Measurements from ENCODE around the gene AGT.
"Not testable (repeated sequence)": the region's sequence is repeated elsewhere in the genome, so short reads cannot be mapped to it uniquely, and the experiment has no call there.

The AGT gene

DNA sequence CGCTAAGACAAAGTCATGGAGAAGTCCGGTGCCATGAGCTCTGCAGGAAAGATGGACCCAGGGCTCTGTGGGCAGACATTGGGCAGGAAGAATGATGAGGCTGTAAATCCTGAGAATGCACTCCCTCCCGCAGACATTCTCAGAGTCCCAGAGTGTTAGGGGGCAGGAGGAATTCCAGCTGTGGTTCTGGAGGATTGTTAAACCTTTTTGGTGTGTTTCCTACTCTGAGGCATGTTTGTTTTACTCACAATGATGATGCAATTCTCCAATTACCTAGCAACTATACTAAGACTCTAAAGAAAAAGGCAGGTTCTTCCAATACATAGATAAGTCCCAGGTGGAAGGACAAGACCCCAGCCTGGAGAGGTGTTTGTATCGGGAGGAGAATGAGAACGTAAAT, 30.5 kb upstream of the AGT start:
- DNase-seq = no peak

DNA sequence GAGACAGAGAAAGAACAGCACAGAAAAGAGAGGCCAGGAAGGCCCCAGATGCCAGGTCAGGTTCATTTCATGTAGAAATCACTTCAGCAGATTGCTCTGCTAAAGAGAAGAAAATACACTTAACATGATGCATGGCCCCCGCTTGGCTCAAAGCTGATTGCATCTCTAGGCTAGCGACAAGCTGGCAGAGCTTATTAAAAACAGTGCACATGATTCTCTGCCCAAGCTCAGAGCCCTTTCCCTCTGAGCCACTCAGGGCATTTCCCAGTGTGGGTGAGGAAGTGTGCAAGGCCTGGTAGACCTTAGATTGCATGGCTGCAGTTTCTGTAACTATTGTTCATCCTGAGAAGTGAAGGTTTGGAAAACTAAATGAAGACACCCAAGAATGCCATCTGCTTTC, 30.0 kb upstream of the AGT start:
- DNase-seq = no peak

DNA sequence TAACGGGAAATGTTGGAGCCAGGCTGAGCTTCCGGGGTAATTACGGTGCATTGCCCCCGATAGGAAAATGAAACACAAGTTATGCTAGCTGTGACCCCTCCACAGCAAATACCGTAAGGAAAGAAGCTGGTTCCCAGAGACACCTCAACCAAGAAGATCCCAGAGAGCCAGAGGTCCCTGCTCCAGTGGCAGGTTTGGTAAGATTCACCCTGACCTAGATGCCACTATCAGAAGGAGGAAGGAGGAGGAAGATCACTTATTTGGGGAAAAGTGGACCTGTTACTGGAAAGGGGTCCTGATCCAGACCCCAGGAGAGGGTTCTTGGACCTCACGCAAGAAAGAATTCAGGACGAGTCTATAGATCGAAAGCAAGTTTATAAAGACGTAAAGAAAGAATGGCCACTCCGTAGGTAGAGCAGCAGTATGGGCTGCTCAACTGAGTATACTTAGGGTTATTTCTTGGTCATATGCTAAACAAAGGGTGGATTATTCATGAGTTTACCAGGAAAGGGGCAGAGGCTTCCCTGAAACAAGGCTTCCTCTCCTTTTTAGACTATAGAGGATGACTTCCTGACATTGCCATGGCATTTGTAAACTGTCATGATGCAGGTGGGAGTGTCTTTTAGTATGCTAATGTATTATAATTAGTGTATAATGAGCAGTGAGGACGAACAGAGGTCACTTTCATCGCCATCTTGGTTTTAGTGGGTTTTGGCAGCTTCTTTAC, 25.8 kb upstream of the AGT start:
- DNase-seq = no peak

DNA sequence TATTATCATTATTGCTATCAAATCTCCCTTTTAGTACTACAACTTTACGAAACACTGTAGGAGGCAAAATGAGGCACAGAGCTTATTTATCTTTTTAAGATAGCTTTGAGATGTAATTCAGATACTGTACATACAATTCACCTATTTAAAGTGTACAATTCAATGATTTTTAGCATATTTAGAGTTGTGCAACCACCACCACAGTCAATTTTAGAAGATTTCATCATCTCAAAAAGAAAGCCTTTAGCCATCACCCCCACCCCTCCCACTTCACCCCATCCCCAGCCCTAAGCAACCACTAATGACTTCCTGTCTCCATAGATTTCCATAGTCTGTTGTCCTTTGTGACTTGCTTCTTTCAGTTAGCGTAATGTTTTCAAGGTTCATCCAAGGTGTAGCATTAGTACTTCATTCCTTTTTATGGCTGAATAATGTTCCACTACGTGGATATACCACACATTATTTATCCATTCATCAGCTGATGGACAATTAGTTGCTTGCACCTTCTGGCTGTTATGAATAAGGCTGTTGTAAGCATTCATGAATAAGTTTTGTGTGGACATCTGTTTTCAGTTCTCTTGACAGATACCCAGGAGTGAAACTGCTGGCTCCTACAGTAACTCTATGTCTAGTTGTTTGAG, 23.8 kb upstream of the AGT start:
- no peak for DNase-seq

DNA sequence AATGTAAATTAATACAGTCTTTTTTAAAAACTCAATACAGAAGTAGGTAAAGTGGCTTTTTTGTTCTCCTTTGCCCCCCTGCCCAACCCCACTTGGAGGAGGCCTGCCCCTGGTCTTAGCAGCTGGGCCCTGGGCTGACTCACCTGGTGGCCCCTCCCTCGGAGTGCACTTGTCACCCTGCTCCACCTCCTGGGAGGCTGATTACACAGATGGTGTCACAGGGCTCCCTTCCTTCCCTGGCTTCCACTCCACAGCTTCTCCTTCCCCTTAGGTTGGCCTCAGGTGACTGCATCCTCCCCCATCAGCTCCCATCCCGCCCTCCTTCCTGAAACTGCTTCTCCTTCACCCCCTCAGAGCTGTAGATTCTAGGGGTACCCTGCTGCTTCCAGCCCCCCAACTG, 21.5 kb upstream of the AGT start:
- DNase-seq = no peak

DNA sequence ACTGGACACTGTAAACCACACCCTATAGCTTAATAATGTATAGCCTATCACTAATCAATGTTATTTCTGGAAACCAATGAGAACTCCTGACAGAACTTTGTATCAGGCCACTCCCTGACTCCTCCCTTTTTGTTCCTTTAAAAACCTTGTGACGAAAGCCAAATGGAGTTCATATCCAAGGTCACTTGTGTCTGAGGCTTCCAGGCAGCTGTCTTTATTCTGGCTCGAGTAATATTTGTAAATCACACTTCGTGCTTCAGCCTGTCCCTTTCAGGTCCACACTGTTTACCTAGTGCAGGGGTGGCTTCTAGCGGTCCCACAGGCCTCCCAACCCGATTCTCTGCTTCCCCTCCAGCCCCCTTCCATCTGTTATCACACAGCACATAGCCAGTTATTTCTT, 17.1 kb upstream of the AGT start:
- no peak for DNase-seq

DNA sequence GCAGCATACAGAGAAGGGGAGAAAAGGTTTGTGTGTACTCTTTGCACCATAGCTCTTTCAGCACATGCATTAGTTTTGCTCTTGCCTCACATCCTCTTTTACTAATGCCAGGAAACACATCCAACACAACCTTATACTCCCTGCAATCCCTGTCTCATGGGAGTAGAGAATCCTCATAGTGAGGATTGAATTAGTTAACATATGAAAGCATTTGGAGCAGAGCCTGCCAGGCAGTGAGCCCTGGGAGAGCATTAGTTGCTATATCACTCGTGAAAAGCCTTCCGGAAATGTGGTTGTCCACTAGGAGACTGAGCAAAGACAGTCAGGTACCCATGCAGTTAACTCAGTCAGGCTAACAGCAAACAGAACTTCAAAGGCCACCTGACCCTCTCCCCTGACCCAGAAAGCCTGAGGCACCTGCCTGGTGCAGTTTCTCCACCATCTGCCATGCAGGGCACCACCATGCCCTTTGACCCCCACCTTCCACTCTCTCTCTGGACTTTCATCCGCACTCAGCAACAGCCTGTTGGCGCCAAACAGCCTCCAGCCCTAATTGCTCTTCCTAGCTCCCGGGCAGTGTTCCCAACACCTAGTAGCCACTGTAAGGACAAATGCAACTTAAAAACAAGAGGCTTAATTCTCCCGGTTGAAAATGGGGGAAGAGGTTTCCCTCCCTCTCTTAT, 14.9 kb upstream of the AGT start:
- peak in 11 of 51 donors; percentile 14 to 65 (median 30) for DNase-seq

DNA sequence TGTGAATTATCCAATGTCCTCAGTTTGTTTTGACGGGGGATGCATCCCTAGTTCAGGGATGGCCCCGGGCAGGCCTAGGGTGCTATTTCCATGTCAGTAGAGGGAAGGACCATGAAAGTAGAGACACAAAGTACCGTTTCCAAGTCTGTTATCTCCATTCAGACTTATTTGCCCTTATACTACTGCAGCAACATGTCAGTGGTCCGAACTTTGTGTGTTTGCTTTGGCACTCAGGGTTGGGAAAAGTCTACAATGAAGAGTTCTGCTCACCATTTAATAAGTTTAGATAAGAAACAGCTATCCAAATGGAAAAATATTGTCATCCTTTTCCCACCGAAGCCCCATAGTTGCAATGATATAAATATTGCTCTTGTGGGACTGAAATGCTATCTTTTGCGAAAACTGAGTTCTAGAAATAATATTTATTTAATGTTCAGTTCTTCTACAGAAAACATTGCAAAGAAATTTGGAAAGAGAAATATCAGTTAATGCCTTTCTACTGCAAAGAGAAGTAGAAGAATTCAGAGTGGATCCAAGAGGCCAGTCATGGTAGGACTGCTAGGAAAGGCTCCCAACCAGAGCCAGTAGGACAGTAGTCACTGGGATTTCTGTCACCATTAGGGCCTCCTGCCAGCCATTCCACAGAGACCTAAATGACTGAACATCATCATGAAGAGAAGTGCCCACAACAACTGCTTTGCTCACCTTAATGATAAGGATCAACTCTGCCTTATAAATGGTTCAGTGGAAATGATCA, 11.5 kb upstream of the AGT start:
- no peak for DNase-seq

DNA sequence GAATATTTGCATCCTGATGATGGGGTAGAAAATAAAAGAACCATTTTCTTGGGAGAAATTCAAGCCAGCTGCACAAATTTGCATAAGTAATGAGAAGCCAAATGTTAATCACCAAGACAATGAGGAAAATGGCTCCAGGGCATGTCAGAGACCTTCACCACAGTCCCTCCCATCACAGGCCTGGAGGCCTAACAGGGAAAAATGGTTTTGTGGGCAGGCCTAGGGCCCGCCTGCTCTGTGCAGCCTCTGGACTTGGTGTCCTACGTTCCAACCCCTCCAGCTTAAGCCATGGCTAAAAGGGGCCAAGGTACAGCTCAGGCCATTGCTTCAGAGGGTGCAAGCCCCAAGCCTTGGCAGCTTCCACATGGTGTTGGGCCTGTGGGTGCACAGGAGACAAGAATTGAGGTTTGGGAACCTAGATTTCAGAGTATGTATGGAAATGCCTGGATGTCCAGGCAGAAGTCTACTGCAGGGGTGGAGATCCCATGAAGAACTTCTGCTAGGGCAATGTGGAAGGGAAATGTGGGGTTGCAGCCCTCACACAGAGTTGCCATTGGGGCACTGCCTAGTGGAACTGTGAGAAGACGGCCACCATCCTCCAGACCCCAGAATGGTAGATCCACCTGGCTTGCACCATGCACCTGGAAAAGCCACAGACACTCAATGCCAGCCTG, 8.1 kb upstream of the AGT start:
- not testable (repeated sequence) for DNase-seq

DNA sequence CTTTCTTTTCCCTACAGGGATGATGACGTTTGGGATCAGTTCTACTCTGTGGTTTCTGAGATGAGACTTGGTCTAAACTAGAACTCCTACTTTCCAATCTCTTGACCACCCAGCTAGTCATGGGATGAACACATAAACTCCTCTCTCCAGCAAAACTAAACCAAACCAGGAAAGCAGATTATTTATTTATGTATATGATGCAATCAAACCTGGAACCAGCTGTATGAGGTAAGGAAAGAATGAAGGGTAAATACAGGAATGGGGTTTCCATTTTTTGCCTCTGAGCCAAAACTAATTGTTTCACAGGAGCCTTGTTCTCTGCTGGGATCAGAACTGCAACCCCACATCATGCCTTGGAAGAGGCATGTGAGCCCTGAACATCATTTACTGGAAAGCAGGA, 3.3 kb upstream of the AGT start:
- no peak for DNase-seq

DNA sequence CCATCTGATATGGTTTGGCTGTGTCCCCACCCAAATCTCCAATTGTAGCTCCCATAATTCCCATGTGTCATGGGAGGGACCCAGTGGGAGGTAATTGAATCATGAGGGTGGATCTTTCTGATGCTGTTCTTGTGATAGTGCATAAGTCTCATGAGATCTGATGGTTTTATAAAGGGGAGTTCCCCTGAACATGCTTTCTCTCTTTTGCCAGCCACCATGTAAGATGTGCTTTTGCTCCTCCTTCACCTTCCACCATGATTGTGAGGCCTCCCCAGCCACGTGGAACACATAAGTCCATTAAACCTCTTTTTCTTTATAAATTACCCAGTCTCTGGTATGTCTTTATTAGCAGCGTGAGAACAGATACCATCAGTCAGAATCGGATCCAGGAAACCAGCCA, 2.5 kb upstream of the AGT start:
- DNase-seq = not testable (repeated sequence)

DNA sequence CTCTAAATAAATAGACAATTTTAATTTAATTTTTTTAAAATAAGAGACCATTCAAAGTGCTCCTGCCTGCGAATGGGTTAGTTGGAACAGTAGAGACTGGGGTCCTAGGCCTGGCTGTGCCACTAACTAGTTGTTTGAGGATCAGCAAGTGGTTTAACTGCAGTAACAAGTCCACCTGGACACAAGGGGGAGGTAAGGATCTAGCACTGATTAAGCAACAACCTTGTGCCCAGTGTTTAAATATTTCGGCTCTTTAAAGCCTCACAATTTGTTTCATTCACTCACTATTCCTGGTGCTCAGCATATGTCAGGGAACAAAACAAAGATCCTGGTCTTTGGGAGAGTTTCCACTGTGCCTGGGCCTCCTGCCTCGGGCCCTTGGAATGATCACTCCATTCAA, 1.6 kb upstream of the AGT start:
- no peak for DNase-seq

DNA sequence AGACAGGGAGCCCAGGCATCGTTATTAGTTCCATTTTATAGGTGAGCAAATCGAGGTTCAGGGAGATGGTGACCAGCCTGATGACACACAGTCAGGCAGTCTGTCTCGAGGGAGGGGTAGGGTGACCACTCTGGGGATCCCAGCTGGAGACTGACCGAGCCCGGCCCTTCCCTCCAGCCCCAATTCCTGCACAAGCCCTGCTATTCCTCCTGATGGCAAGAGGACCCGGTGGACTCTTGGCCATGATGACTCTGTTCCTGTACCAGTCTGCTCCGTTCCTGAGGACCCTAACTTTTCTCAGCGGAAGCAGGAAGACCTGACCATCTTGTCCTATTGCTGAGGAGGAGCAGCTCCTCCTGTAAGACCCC, 391 bp downstream of the AGT start:
- no peak for DNase-seq

DNA sequence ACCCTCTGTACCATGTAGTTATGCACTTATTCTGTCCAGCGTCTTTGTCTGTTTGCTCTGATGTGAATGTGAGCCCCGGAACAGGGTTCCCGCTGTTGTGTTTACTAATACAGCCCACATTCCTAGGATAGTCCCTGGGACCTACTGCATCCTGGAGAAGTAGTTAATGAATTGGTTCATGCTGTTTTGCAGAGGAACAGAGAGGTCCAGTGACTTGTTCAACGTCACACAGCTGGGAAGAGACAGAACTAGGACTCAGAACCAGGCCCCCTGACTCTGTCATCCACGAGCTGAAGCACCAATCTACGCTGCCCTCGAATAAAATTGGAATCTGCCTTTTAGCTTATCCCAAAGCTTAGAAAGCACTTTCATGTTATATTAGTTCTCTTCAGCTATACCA, 784 bp downstream of the AGT start:
- no peak for DNase-seq

DNA sequence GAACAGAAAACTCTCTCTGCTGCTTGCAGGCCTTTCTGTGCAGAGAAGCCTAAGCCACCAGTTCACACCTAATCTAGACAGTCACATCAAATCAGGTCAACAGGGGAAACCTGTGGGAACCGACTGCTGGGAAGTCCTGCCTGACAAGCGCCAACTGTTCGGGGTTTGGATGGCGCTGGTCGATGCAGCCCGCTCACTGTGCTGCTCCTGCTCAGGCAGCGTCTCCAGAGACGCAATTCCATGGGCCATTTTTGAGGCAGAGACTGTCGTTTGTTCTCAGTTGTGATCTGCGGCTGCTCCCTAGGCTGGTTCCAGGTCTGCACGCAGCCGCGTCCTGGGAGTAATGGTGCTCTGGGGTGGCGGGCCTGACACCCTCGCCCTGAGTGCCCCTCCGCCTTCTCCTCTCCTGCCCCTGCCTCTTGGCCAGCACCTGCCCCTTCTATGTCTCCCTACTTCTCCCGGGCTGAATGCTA, 1.4 kb downstream of the AGT start:
- DNase-seq = peak in 1 of 51 donors; percentile 1

DNA sequence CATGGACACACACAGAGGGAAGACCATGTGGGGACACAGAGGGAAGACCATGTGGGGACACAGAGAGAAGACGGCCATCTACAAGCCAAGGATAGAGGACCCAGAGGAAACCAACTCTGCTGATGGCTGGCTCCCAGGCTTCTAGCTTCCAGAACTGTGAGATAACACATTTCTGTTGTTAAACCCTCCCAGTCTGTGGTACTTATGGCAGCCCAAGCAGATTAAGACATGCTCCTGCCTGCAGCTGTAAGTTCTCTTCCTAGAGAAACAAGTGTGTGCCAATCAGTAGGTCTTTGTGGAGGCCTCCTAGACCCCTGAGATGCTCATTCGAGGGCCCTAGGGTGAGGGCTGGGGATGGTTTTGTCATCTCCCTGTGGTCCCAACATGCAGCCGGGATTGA, 2.7 kb downstream of the AGT start:
- DNase-seq = no peak

DNA sequence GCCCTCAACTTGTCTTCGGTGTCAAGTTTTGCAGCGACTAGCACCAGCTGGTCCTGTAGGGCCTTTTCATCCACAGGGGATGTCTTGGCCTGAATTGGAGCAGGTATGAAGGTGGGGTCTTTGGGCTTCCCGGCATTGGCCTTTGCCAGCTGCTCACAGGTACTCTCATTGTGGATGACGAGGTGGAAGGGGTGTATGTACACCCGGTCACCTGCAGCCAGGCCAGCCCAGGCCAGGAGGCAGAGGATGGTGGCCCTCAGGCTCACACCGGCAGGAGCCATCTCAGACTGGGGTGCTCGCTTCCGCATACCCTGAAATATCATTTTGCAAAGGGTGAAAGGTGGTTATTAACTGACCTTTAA, 3.4 kb downstream of the AGT start:
- DNase-seq = no peak

DNA sequence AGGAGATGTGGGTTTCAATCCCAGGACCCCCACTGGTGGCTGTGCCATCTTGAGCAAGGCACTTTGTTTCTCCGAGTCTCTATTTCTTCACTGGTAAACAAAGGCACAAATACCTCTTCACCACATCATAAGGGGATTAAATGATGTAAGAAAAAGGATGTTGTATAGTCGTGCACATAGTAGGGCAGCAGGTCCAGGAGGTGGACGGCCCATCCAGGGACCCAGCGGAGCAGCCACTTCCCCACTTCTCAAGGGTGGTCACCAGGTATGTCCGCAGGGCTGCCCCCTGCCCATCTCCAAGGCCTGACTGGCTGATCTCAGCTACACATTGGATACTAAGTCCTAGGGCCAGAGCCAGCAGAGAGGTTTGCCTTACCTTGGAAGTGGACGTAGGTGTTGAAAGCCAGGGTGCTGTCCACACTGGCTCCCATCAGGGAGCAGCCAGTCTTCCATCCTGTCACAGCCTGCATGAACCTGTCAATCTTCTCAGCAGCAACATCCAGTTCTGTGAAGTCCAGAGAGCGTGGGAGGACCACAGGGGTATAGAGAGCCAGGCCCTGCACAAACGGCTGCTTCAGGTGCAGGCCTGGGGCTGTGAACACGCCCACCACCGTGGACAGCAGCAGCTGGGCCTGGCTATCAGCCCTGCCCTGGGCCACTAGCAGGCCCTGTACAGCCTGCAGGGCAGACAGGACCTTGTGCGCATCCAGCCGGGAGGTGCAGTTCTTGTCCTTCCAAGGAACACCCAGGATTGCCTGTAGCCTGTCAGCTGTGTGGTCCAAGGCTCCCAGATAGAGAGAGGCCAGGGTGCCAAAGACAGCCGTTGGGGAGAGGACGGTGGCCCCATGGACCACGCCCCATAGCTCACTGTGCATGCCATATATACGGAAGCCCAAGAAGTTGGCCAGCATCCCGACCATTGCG, 4.0 kb downstream of the AGT start:
- no peak for DNase-seq

DNA sequence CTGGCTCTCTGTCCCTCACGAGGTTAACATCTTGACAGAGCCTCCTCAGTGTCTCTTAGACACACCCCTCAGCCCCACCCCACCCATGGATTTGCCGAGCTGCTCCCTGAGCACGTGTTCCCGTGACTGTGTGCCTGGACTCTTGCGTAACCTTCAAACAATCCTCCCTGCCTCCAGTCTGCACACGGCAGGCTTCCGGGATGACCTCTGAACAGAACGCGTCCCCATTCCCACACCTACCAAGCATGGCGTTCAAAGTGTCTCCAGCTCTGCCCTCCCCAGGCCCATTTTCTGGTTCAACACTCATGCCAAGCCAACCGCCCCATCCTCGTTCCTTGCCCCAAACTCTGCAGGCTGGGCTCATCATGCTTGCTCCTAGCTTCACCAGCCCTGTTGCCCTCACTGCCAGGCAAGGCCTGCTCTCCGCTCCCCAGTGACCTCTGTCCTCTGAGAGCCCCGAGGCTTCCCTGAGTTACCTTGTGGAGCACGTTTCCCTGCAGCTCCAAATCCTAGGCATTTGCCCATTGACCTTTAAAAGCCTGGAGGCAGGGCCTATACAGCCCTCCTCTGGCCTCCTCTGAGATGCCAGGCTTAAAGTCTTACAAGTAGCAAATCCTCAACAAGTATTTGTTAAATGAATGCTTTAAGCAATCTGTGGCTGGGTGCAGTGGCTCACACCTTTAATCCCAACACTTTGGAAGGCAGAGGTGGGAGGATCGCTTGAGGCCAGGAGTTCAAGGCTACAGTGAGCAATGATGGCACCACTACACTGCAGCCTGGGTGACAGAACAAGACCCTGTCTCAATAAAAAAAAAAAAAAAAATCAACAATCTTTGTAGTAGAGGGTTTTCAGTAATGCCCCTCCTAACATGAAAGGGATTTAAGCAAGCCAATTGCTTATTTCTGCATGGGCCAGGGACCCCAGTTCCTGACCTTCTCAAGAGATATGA, 5.0 kb downstream of the AGT start:
- DNase-seq = peak in 3 of 51 donors; percentile 24 to 41 (median 29)

Measured in hypothalamus (tissue), 51 donors.